ENCODE measurements around the gene PACSIN2.
A peak's percentile ranks its signal among the peaks of the same experiment; 100 is the strongest.
"Not testable (repeated sequence)": the region's sequence is repeated elsewhere in the genome, so short reads cannot be mapped to it uniquely, and the experiment has no call there.

The PACSIN2 gene

DNA sequence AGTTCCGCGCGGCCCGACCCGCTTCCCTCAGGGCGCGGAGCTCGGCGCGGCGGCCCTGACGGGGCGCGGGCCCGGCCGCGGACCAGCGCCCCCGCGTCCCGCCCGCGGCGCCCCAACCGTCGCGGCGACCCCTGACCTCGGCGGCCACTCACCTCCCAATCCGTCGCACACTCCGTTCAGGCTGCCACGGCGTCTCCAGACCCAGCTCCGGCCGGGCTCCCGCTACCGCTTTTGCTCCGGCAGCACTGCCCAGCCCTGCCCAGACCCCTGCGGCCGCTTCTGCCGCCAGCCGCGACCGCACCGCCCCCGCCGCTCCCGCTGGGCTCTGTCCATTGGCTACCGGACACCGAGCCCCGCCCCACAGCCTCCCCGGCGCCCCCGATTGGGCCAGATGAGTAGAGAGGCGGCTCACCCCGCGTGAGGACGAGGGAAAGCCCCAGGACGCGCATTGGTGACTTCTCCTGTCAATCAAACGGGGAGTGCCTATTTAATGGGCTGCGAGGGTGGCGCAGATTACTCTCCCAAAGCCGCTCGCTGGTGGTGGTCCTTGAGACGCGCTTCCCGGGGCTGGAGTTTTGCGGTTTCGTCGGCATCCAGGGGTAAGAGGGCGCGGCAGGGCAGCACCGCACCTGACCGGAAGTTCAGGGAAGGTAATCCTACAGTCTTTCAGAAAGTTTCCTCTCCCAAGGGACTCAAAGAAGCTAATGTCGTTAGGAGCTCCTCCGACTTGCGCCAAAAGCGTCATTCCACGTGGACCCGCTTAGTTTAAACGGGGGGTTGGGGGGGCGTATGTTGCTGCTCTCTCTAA, at the start of gene PACSIN2:
Gene PACSIN2 (minus strand): TSS at position 281 of the 808 bp plus-strand sequence. CDS start 103,069 bp downstream, outside the sequence.
- DNase-seq = peak; percentile 99

GRCh38 chr22:43060183-43060582, 45.2 kb upstream of the PACSIN2 start:
- DNase-seq = peak; percentile 54

DNA sequence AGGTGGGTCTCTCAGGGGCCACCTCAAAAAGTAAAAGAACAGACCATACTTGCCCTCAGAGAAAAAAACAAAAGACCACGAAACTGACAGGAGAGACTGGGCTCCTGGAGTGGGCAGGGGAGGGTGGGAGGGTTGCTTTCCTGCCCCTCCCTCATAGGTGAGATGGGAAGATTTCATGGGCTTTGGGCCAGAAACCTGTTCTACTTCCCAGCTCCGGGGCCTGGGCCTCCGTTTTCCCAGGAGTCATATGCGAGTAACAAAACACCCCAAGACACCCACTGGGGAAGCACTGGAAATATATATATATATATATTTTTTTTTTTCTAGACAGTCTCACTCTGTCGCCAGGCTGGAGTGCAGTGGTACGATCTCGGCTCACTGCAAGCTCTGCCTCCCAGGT, 42.7 kb upstream of the PACSIN2 start:
- DNase-seq = no peak

GRCh38 chr22:43053176-43053575, 38.2 kb upstream of the PACSIN2 start:
- peak; percentile 23 for DNase-seq

- DNase-seq = peak; percentile 13
These were observed 36.0 kb upstream of the PACSIN2 start for GRCh38 chr22:43050995-43051394.

- DNase-seq = no peak
These were observed 32.7 kb upstream of the PACSIN2 start for GRCh38 chr22:43047605-43048004.

GRCh38 chr22:43044290-43044712, 29.4 kb upstream of the PACSIN2 start:
- no peak for DNase-seq

DNA sequence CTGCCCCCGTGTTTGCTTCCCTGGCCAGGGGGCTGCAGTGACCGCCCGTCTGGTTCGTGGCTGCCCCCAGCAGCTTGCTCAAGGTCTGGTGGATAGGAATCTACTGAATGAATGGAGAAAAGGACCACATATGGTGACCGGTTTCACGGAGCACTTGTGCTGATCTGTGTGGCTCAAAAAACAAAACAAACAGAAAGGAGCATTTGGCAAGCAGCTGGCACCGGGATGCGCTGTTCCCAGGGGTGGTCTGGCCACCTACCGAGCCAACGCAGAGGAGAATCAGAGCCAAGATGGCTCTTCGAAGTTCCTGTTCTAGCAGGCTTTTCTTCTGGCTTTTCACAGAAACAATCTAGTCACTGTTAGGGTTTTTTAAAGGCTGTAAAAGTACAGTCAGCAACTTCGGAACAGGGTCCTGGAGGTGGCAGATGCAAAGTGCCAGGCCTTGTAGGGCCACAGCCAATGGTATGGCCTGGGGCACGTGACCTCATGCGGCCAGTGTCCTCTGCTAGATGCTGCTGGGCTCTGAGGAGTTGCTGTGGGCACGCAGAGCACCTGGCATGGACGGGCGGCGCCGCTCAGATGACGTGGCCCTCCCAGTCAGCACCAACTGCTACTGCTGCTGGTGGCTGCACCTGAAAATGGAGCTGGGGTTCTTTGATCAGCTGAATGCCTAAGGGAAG, 27.3 kb upstream of the PACSIN2 start:
- DNase-seq = no peak

- no peak for DNase-seq
These were observed 24.9 kb upstream of the PACSIN2 start for GRCh38 chr22:43039800-43040199.

- no peak for DNase-seq
These were observed 23.4 kb upstream of the PACSIN2 start for GRCh38 chr22:43038325-43038724.

- peak; percentile 17 for DNase-seq
These were observed 21.4 kb upstream of the PACSIN2 start for GRCh38 chr22:43036282-43036829.

- DNase-seq = no peak
These were observed 20.3 kb upstream of the PACSIN2 start for GRCh38 chr22:43035250-43035649.

DNA sequence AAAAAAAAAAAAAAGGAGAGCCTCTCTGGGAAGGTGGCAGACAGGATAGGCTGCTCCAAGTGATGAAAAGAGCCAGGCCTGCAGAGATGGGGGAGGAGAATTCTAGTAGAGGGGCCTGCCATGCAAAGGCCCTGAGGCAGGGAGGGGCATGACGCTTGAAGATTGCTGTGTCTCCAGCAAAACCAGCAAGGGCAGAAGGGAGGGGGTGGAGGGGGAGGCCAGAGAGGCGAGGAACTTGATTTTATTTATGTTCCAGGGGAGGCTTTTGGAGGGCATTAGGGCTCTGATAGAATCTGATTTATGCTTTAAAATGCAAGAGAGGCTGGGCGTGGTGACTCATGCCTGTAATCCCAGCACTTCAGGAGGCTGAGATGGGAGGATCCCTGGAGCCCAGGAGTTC, 16.7 kb upstream of the PACSIN2 start:
- DNase-seq = no peak

DNA sequence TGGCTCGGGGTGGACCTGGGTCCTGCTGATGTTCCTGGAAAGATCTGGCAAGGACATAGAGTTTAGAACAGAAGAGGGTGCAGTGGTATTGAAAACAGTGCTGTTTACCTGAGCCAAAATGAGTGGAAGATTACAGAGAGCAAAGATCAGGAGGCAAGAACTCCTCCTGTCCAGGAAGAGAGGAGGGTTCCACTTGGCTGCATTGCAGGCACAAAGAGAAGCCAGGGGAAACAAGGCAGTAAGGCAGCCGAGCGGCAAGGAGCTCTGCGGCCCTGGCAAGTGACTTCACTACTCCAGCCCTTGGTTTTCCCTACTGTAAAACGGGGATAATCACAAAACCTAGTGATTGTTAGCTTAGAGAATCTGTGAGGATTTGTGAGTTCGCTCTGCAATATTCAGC, 3.7 kb upstream of the PACSIN2 start:
- DNase-seq = no peak

DNA sequence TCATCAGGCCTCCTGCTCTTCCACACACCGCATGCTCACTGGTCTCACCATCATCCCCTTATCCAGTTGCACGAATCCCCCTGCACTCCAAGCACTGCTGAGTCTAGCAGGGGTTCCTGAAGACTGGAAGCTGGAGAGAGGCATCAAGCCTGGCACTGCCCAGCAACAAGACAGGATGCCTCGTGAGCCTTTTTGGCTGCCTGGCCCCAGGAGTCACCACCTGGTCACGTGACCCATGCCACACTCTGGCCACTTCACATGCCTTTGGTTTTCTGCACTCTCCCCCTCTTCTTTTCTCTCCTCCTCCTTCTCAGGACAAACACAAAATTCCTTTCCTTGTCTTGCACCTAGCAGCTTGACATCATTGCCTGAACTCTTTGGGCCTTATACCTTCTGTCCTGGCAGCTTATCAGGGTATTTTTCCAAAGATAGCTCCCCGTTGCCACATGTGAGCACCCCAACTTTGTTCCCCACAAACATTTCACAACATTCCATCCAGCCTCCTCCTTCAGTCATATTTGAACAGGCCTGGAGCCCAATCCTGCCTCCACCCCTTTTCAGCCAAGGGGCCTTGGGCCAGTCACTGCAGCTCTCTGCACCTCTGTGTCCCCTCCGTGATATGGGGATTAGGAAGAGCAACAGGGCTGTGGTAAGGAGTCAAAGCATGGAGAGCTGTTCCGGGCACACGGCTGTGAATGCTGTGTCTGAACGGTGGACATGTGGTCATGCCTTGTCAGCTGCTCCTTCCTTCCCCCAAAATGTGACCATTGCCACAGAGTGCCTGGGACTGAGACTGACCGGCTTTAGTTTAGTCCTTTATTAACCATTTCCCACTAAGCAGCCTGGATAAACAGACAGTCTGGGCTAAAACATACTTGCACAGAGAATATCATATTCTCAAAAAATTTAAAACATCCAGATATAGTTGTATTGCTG, 2.8 kb upstream of the PACSIN2 start:
- no peak for DNase-seq

- DNase-seq = not testable (repeated sequence)
These were observed 1.2 kb upstream of the PACSIN2 start for GRCh38 chr22:43016150-43016549.

DNA sequence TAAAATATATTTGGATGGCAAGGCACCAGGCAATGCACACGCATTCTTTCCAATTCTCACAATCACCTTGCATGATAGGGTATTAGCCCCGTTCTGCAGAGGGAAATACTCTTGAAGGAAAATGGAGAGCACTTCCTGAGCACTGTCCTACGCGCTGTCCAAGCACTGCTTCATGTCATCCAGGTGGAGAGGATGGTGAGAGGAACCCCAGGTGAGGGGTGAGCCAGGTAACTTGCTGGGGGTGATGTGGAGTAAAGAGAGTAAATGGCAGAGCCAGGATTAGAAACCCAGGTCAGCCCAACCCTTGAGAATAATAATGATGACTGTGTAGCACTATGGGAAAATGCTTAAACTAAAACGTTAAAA, 711 bp upstream of the PACSIN2 start:
- DNase-seq = no peak

DNA sequence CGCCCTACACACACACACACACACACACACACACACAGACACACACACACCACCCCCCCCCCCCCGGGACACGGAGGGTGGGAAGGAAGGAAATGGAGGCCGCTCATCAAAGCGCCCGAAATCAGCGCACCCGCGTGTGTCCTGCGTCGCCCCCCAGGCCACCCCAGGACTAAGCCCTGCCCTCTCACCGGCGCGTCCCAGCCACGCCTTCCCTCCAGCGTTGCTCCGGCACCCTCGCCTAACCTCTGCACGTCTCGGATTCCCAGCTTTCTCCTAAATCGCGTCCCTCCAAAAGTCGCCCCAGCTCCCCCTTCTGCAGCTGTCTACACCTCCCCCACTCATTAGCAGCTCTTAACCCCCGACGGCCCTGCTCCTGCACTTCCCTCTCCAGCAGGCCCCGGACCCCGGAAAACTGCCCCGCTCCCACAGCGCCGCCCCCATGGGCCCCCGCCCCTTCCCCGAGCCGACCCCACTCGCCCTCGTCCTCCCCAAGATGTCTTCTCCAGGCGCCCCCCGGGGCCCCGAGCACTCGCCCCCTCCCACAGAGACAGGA, 557 bp downstream of the PACSIN2 start:
- DNase-seq = peak; percentile 60

GRCh38 chr22:43013355-43014315, 1.3 kb downstream of the PACSIN2 start:
- peak; percentile 36 for DNase-seq

GRCh38 chr22:43012390-43012789, 2.6 kb downstream of the PACSIN2 start:
- DNase-seq = no peak

DNA sequence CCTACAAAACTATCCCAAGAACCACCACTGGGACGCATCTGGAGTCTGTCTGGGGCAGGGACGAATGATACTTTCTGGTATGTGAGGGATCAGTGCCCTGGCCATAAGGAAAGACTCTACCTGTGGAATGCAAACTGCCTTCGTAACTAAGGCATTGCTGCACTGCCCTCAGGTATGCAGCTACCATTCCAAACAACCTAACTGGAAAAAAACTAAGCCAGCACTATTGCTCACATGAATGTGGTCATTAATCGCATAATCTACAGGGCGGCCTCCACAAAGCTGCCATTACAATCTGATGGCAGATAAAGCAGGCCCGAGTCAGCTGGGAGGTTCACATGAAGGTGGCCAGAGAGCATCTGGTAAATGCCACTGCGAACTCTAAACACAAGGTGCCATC, 3.9 kb downstream of the PACSIN2 start:
- peak; percentile 64 for DNase-seq
